Activated CD4-positive, alpha-beta T cell treated with anti-CD3 and anti-CD28 coated beads, Interleukin-2, amount 50 U/mL, for 24 hours (primary cell): Measurements from ENCODE around the gene CTRB2.

Source experiments
- DNase-seq, 2 donors: peaks; one replicate each; pipeline ENCODE4 v3.0.0-alpha.2; 2020; ENCODE audit warnings: low read depth in 1 of 2, low spot score in 1 of 2

Gene CTRB2

GRCh38 chr16:75175074-75175473 lies 31.9 kb downstream of the CTRB2 start:
- DNase-seq: no peak

- no peak for DNase-seq
Measured at GRCh38 chr16:75172578-75172977, 34.4 kb downstream of the CTRB2 start.

- no peak for DNase-seq
Measured at GRCh38 chr16:75169899-75170405, 37.0 kb downstream of the CTRB2 start.

- DNase-seq: no peak
Measured at GRCh38 chr16:75160386-75160785, 46.6 kb downstream of the CTRB2 start.
